Gastroesophageal sphincter (tissue), 4 donors: ENCODE results near the gene PTGFRN. TPM values are rescaled to one million over a fixed set of nuclear protein-coding genes. Genes with fewer than 3 reads are reported as not detected.
"Not testable (repeated sequence)": the region's sequence is repeated elsewhere in the genome, so short reads cannot be mapped to it uniquely, and the experiment has no call there.

ENCODE experiments used
- ATAC-seq: fragments of 150-250 bp; one replicate; pipeline ENCODE4 v1.9.1; 2016; ENCODE audit warnings: mild to moderate bottlenecking, moderate library complexity
- H3K27ac ChIP-seq, 4 donors: fragments of 200-600 bp; sonication (generic) in 3 of 4; 1 replicate in 3 of 4; 2 replicates in 1 of 4; pipeline ENCODE4 v1.5.1; 2016 to 2019
- H3K27me3 ChIP-seq: fragments of 200-600 bp; sonication (generic); one replicate; pipeline ENCODE4 v1.5.1; 2019
- H3K36me3 ChIP-seq, 2 donors: fragments of 200-600 bp; sonication (generic); one replicate each; pipeline ENCODE4 v1.5.1; 2019; ENCODE audit warnings: control low read depth in 1 of 2
- H3K4me1 ChIP-seq, 3 donors: fragments of 200-600 bp; sonication (generic); 1 replicate in 2 of 3; 2 replicates in 1 of 3; pipeline ENCODE4 v1.5.1; 2016 to 2019; ENCODE audit warnings: control low read depth in 2 of 3
- H3K4me3 ChIP-seq, 2 donors: fragments of 200-600 bp; sonication (generic); one replicate each; pipeline ENCODE4 v1.5.1; 2019; ENCODE audit warnings: mild to moderate bottlenecking in 1 of 2, moderate library complexity in 1 of 2
- H3K9me3 ChIP-seq, 3 donors: fragments of 200-600 bp; sonication (generic); one replicate each; pipeline ENCODE4 v1.5.1; 2017 to 2019; ENCODE audit warnings: control low read depth in 2 of 3
- CTCF ChIP-seq, 4 experiments: fragments of 200-600 bp in 2 of 4; fragments of 450-650 bp in 2 of 4; sonication (generic) in 1 of 4; IDR thresholded peaks; one replicate each; pipeline ENCODE4 v1.5.1; 2017 to 2019; ENCODE audit warnings: antibody characterized with exemption in 4 of 4, mild to moderate bottlenecking in 2 of 4, moderate library complexity in 2 of 4
- EP300 ChIP-seq: sonication (generic); formaldehyde crosslinking; IDR thresholded peaks from one replicate; pipeline ENCODE4 v1.6.1; 2017; ENCODE audit warnings: antibody characterized with exemption, mild to moderate bottlenecking
- POLR2A ChIP-seq, 2 donors: fragments of 450-650 bp; IDR thresholded peaks; one replicate each; pipeline ENCODE4 v1.6.1; 2017; ENCODE audit warnings: antibody characterized with exemption in 2 of 2, mild to moderate bottlenecking in 2 of 2, moderate library complexity in 1 of 2
- POLR2AphosphoS5 ChIP-seq: sonication (generic); formaldehyde crosslinking; IDR thresholded peaks from one replicate; pipeline ENCODE4 v1.6.1; 2017; ENCODE audit warnings: antibody characterized with exemption
- WGBS, 2 donors: methylation state at CpG; one replicate each; pipeline ENCODE4 v1.1.5; 2018; ENCODE audit warnings: low coverage in 1 of 2; 5-methylcytosine and 5-hydroxymethylcytosine counted together
- total RNA-seq, 4 donors: library from RNA; depleted of rRNA; stranded (reverse); fragments of >200 nt; gene quantifications; one replicate each; pipeline ENCODE4 v1.1.0, GENCODE V29; 2016

PTGFRN gene
- total RNA-seq, 4 donors from 2014 or later: 60.0 to 166 (median 101) TPM

DNA sequence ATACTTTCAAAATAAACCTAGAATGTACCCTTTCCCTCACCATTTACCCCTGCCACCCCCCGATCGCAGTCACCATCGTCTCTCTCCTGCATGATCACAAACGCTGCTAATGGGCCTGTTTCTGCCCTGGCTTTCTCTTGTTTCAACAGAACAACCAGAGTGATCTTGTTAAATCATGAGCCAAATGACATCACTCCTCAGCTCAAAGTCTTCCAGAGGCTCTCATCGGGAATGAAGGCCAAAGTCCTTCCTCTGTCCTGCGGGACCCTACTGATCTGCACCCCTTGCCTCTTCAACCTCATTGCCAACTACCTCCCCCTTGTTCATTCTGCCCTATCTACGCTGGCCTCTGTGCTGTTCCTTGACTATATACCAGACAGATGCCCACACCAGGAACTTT, 39.4 kb upstream of the PTGFRN start:
- peak; percentile 35 for ATAC-seq
- WGBS, 2 donors: 67 to 76% methylated on average over 6 to 7 of the region's 7 CpGs
- H3K4me1 ChIP-seq: peaks cover 0 to 17% (median 6%) of the 10 kb centered on the region in 3 donors
- H3K27ac ChIP-seq: peak overlapping the region in 1 of 4 donors; percentile 67
- H3K36me3 ChIP-seq: no peaks in the 10 kb centered on the region
- H3K4me3 ChIP-seq: no peak overlapping the region
- peaks cover 0 to 8% (median 0%) of the 10 kb centered on the region in 3 donors for H3K9me3 ChIP-seq
- no peaks in the 10 kb centered on the region for H3K27me3 ChIP-seq
- no peak for TF ChIP-seq CTCF (IDR thresholded peaks at IDR 0.05)
- TF ChIP-seq POLR2AphosphoS5: no peak
- TF ChIP-seq EP300: no peak
- no peak for TF ChIP-seq POLR2A (IDR thresholded peaks at IDR 0.05)

- peak; percentile 88 for ATAC-seq
- Histone ChIP-seq H3K36me3 (no peaks in the 10 kb centered on the region), H3K9me3 (peaks cover 0 to 3% (median 0%) of the 10 kb centered on the region in 3 donors), H3K4me1 (peaks cover 0 to 17% (median 6%) of the 10 kb centered on the region in 3 donors), H3K27me3 (no peaks in the 10 kb centered on the region), H3K4me3 (no peak overlapping the region), H3K27ac (peak overlapping the region in 2 of 4 donors; percentile 14 to 67)
- 41 to 49% methylated on average over 3 to 4 of the region's 4 CpGs for WGBS, 2 donors
- TF ChIP-seq POLR2AphosphoS5 (peak; percentile 65), POLR2A (IDR thresholded peaks at IDR 0.05) (no peak)
Observed at GRCh38 chr1:116871779-116872146, 38.0 kb upstream of the PTGFRN start.

DNA sequence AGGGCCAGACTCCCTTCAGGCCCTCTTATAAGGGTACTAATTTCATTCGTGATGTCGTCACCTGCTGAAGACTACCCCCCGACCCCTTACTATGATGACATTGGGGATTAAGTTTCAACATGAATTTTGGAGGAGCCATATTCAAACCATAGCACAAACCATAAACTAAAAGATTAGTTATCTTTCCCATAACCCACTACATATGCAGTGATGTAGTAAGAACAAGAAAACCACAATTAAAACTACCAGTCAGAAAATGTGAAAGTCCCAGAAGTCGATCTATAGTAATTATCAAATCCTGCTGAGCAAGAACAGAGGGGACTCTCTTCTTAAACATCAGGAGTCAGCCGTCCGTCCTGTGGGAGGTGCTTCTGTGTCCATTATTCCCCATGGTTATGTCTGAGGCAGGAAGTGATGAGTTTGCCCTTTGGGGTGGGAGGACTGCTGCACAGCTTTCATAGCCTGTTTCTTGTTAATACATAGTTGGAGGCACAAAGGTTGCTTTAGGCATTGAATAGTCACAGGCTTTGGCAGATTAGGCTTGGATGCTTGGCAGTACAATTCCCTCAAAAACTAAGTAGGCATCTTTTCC, 35.9 kb upstream of the PTGFRN start:
- ATAC-seq: no peak
- no peaks in the 10 kb centered on the region for H3K36me3 ChIP-seq
- H3K9me3 ChIP-seq: no peaks in the 10 kb centered on the region
- TF ChIP-seq EP300: no peak
- no peak for TF ChIP-seq POLR2AphosphoS5
- no peak for TF ChIP-seq CTCF (IDR thresholded peaks at IDR 0.05)
- no peak for TF ChIP-seq POLR2A (IDR thresholded peaks at IDR 0.05)
- no peaks in the 10 kb centered on the region for H3K27me3 ChIP-seq
- 80 to 91% methylated on average over 5 to 6 of the region's 6 CpGs for WGBS, 2 donors
- no peak overlapping the region for H3K4me3 ChIP-seq
- H3K27ac ChIP-seq: no peak overlapping the region
- H3K4me1 ChIP-seq: peaks cover 2 to 36% (median 17%) of the 10 kb centered on the region in 3 donors

- WGBS, 2 donors: no CpG with 5 or more reads among the region's 6 CpGs
- peaks cover 6 to 46% (median 24%) of the 10 kb centered on the region in 3 donors for H3K4me1 ChIP-seq
- H3K27me3 ChIP-seq: no peaks in the 10 kb centered on the region
- H3K36me3 ChIP-seq: no peaks in the 10 kb centered on the region
- no peaks in the 10 kb centered on the region for H3K9me3 ChIP-seq
- H3K4me3 ChIP-seq: no peak overlapping the region
- ATAC-seq: no peak
- H3K27ac ChIP-seq: no peak overlapping the region
- TF ChIP-seq POLR2A (IDR thresholded peaks at IDR 0.05): no peak
- no peak for TF ChIP-seq POLR2AphosphoS5
- TF ChIP-seq EP300: no peak
Observed at GRCh38 chr1:116874733-116875249, 34.9 kb upstream of the PTGFRN start.

DNA sequence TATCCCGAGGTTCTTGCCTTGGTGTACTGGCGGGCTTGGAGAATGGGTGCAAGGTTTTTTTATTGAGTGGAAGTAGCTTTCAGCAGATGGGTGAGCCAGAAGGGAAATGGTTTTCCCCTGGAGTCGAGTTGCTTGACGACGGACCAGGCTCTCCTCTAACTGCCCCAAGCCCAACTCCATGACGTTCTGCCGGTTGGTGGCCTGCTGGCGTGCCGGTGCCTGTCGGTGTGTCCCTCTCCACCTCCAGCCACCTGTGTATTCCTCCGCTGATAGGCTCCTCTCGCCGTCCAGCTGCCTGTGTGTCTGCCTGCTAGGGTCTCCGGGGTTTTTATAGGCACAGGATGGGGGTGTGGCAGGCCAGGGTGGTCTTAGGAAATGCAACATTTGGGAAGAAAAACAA, 34.3 kb upstream of the PTGFRN start:
- H3K36me3 ChIP-seq: no peaks in the 10 kb centered on the region
- ATAC-seq: no peak
- no peak overlapping the region for H3K4me3 ChIP-seq
- no peak for TF ChIP-seq CTCF (IDR thresholded peaks at IDR 0.05)
- TF ChIP-seq EP300: no peak
- TF ChIP-seq POLR2A (IDR thresholded peaks at IDR 0.05): no peak
- TF ChIP-seq POLR2AphosphoS5: no peak
- H3K9me3 ChIP-seq: no peaks in the 10 kb centered on the region
- H3K27ac ChIP-seq: no peak overlapping the region
- H3K27me3 ChIP-seq: no peaks in the 10 kb centered on the region
- H3K4me1 ChIP-seq: peaks cover 6 to 46% (median 24%) of the 10 kb centered on the region in 3 donors
- WGBS, 2 donors: 88% methylated on average over 10 of the region's 14 CpGs; no CpG with 5 or more reads in 1 of the 2 donors

- 97 to 100% methylated on average over 1 to 3 of the region's 6 CpGs for WGBS, 2 donors
- not testable (repeated sequence) for ATAC-seq, H3K9me3 ChIP-seq, H3K4me3 ChIP-seq, H3K36me3 ChIP-seq, H3K27me3 ChIP-seq, H3K27ac ChIP-seq
- H3K4me1 ChIP-seq: peaks cover 6 to 48% (median 22%) of the 10 kb centered on the region in 3 donors
Observed at GRCh38 chr1:116875946-116876345, 33.8 kb upstream of the PTGFRN start.
